GM12878 (cell line): ENCODE results near the gene ERP27. TPM values are rescaled to one million over a fixed set of nuclear protein-coding genes. Genes with fewer than 3 reads are reported as not detected.

ENCODE experiments used
- ATAC-seq: fragments of 200-7000 bp; cut with Tn5 transposase; 3 replicates; pipeline ENCODE4 v1.9.1; 2020; ENCODE audit warnings: mild to moderate bottlenecking, moderate library complexity
- BruUV-seq: library from RNA; stranded (reverse); fragments of 400-500 nt; replicated peaks from 2 replicates; lab custom pipeline; 2021; lab: Mats Ljungman, UMichigan
- CTCF ChIA-PET: fragments of 300-600 bp; sonication (Branson Sonifier 250); formaldehyde crosslinking; extraction: SDS; loops from one replicate; lab custom pipeline; 2021; ENCODE audit warnings: inconsistent platforms; lab: Yijun Ruan, JAX
- POLR2A ChIA-PET: fragments of 350-600 bp; formaldehyde crosslinking; extraction: SDS; loops from one replicate; lab custom pipeline; 2021; ENCODE audit warnings: inconsistent platforms; lab: Charles Lee
- RAD21 ChIA-PET: fragments of 300-600 bp; sonication (Branson Sonifier 250); formaldehyde crosslinking; loops from one replicate; lab custom pipeline; 2023; ENCODE audit warnings: antibody characterized with exemption; ENCODE audit not compliant: unreplicated experiment; lab: Charles Lee
- SMC1A ChIA-PET: fragments of 300-600 bp; sonication (Branson Sonifier 250); formaldehyde crosslinking; loops from one replicate; lab custom pipeline; 2023; ENCODE audit not compliant: unreplicated experiment, uncharacterized antibody; lab: Charles Lee
- DNase-seq: peaks from one replicate; pipeline ENCODE4 v3.0.0-alpha.2; 2011; ENCODE audit warnings: low read depth, low spot score
- FAIRE-seq: peaks from 3 replicates; lab custom pipeline; 2011; peaks lifted over from hg19 to GRCh38; lab: Jason Lieb, UNC
- H2AFZ ChIP-seq: 2 replicates; pipeline ENCODE4 v1.6.0; 2011; ENCODE audit warnings: low read depth, low read length, control low read depth; ENCODE audit not compliant: control insufficient read depth
- H3K27ac ChIP-seq: 2 replicates; pipeline ENCODE4 v1.5.1; 2011; ENCODE audit warnings: control low read depth; ENCODE audit not compliant: control insufficient read depth, insufficient read depth
- H3K27me3 ChIP-seq, 2 experiments: replicated peaks in 1 of 2; 2 replicates each; pipeline versions ENCODE4 v1.6.0 to v1.6.1; 2011; ENCODE audit warnings: low read length in 1 of 2; ENCODE audit not compliant: control insufficient read depth in 2 of 2, insufficient read depth in 2 of 2
- H3K36me3 ChIP-seq, 2 experiments: 2 replicates each; pipeline ENCODE4 v1.5.1; 2011; ENCODE audit warnings: low read length in 1 of 2; ENCODE audit not compliant: control insufficient read depth in 2 of 2, insufficient read depth in 2 of 2
- H3K4me1 ChIP-seq: 2 replicates; pipeline ENCODE4 v1.6.1; 2011; ENCODE audit warnings: mild to moderate bottlenecking, low read length, moderate library complexity, mixed read lengths; ENCODE audit not compliant: control insufficient read depth, insufficient read depth
- H3K4me2 ChIP-seq: 2 replicates; pipeline ENCODE4 v1.6.0; 2011; ENCODE audit warnings: control low read depth; ENCODE audit not compliant: control insufficient read depth, insufficient read depth
- H3K4me3 ChIP-seq: fragments of 200-600 bp; sonication (generic); 2 replicates; pipeline ENCODE4 v1.5.1; 2016
- H3K79me2 ChIP-seq: 2 replicates; pipeline ENCODE4 v1.6.0; 2011; ENCODE audit warnings: low read length; ENCODE audit not compliant: control insufficient read depth, insufficient read depth
- H3K9ac ChIP-seq: 2 replicates; pipeline ENCODE4 v1.8.0; 2011; ENCODE audit warnings: low read length, control low read depth, mixed read lengths; ENCODE audit not compliant: control insufficient read depth, insufficient read depth
- H3K9me3 ChIP-seq: replicated peaks from 3 replicates; pipeline ENCODE4 v1.5.1; 2011; ENCODE audit warnings: mild to moderate bottlenecking, low read length; ENCODE audit not compliant: control insufficient read depth, insufficient read depth
- H4K20me1 ChIP-seq: 2 replicates; pipeline ENCODE4 v1.6.0; 2011; ENCODE audit not compliant: control insufficient read depth, insufficient read depth
- USF1 ChIP-seq: IDR thresholded peaks from 2 replicates; pipeline ENCODE4 v1.6.1; 2011; ENCODE audit warnings: borderline replicate concordance, low read depth, mild to moderate bottlenecking, moderate library complexity, mixed read lengths, low read length; ENCODE audit not compliant: insufficient read depth; ENCODE audit errors: extremely low read length
- YY1 ChIP-seq: IDR thresholded peaks from 2 replicates; pipeline ENCODE4 v1.6.1; 2011; ENCODE audit warnings: low read depth, mild to moderate bottlenecking, low read length
- ZNF384 ChIP-seq: IDR thresholded peaks from 2 replicates; pipeline ENCODE4 v1.6.1; 2012; ENCODE audit warnings: low read depth, mild to moderate bottlenecking, low read length, improper control_type of control experiment, borderline replicate concordance
- WGBS: methylation state at CpG from one replicate; pipeline ENCODE4 v1.1.6; 2016; ENCODE audit warnings: low lambda C conversion rate; ENCODE audit not compliant: insufficient replicate concordance, insufficient coverage; ENCODE audit errors: missing lambda C conversion rate; 5-methylcytosine and 5-hydroxymethylcytosine counted together
- in situ Hi-C: fragments of 300-500 bp; cut with MboI; formaldehyde crosslinking; loops from 9 replicates; pipeline ENCODE4 v1.14.3; 2018; ENCODE audit warnings: mixed read lengths
- intact Hi-C: fragments of 100-400 bp; cut with micrococcal nuclease; formaldehyde crosslinking; loops from one replicate; pipeline ENCODE4 v1.14.2; 2022; ENCODE audit not compliant: unreplicated experiment
- polyA plus RNA-seq, 11 experiments: library from polyadenylated mRNA; depleted of rRNA in 4 of 11; unstranded in 6 of 11; stranded (reverse) in 5 of 11; fragments of >200 nt; fragmentation: Nextera tagmentation in 4 of 11; fragmentation: Illumina TruSeq in 1 of 11; extraction: Ambion mirVana in 4 of 11; extraction: Trizol in 1 of 11; gene quantifications; 1 replicate in 1 of 11; 2 replicates in 10 of 11; pipeline versions ENCODE4 v1.2.1 to v1.2.3, GENCODE V29; 2011 to 2016; ENCODE audit warnings: inconsistent platforms in 2 of 11, missing spikeins in 2 of 11, low read depth in 1 of 11
- total RNA-seq, 4 experiments: library from RNA; depleted of rRNA in 3 of 4; stranded (reverse); fragments of >200 nt in 3 of 4; fragmentation: Illumina TruSeq in 1 of 4; extraction: Trizol in 1 of 4; gene quantifications; 2 replicates each; pipeline versions ENCODE4 v1.2.1 to v1.2.3, GENCODE V29; 2013 to 2021
- TF ChIP-seq, protein P1 (sequence below): fragments of 450-650 bp; IDR thresholded peaks from 2 replicates; pipeline ENCODE4 v1.6.1; 2018; ENCODE audit warnings: borderline replicate concordance, mild to moderate bottlenecking; ENCODE audit not compliant: partially characterized antibody

Gene ERP27
- total and polyA plus RNA-seq, 10 of the 15 experiments (the other 5 are each of a cell fraction or from before 2014, with no cell fraction given) = 0.91 to 2.4 (median 1.4) TPM

GRCh38 chr12:14924541-14924940, 13.8 kb downstream of the ERP27 start:
- H3K4me2 ChIP-seq = no peak overlapping the region
- FAIRE-seq (no peak), ATAC-seq (no peak), DNase-seq (no peak)
- in situ Hi-C loops (no loop called here), intact Hi-C loops (no loop called here)
- CTCF ChIA-PET = interaction anchor here (0.9 kb wide), 1 partner anchor 103 kb away, joined by 3 read pairs; no protein-coding TSS in a partner anchor
- H3K36me3 ChIP-seq = no peaks in the 10 kb centered on the region
- no peak overlapping the region for H3K4me3 ChIP-seq
- H3K4me1 ChIP-seq = no peaks in the 10 kb centered on the region
- no peak overlapping the region for H2AFZ ChIP-seq
- no peaks in the 10 kb centered on the region for H3K9me3 ChIP-seq
- no peaks in the 10 kb centered on the region for H3K79me2 ChIP-seq
- H3K27me3 ChIP-seq = no peaks in the 10 kb centered on the region
- BruUV-seq = no TSS peak
- no peak for TF ChIP-seq ZNF384
- no peak for TF ChIP-seq USF1
- TF ChIP-seq, protein P1, sequence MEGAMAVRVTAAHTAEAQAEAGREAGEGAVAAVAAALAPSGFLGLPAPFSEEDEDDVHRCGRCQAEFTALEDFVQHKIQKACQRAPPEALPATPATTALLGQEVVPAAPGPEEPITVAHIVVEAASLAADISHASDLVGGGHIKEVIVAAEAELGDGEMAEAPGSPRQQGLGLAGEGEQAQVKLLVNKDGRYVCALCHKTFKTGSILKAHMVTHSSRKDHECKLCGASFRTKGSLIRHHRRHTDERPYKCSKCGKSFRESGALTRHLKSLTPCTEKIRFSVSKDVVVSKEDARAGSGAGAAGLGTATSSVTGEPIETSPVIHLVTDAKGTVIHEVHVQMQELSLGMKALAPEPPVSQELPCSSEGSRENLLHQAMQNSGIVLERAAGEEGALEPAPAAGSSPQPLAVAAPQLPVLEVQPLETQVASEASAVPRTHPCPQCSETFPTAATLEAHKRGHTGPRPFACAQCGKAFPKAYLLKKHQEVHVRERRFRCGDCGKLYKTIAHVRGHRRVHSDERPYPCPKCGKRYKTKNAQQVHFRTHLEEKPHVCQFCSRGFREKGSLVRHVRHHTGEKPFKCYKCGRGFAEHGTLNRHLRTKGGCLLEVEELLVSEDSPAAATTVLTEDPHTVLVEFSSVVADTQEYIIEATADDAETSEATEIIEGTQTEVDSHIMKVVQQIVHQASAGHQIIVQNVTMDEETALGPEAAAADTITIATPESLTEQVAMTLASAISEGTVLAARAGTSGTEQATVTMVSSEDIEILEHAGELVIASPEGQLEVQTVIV = no peak
- no peak for TF ChIP-seq YY1
- POLR2A ChIA-PET = no interaction called here
- no peak overlapping the region for H3K27ac ChIP-seq
- RAD21 ChIA-PET = no interaction called here
- SMC1A ChIA-PET = interaction anchor here (2.1 kb wide), 1 partner anchor 154 kb away, joined by 5 read pairs; a partner anchor contains a TSS
- WGBS = 98% methylated on average over 3 of the region's 3 CpGs
- no peak overlapping the region for H3K9ac ChIP-seq
- H4K20me1 ChIP-seq = no peaks in the 10 kb centered on the region
